GM11168 (cell line): Measurements from ENCODE around the gene DCAF12.
"Not testable (repeated sequence)": the region's sequence is repeated elsewhere in the genome, so short reads cannot be mapped to it uniquely, and the experiment has no call there.

ENCODE experiments used
- in situ Hi-C: fragments of 300-500 bp; cut with MboI; formaldehyde crosslinking; loops from one replicate; pipeline ENCODE4 v1.12.0; 2022; ENCODE audit warnings: low sequenced_read_pairs; ENCODE audit not compliant: unreplicated experiment

The DCAF12 gene

DNA sequence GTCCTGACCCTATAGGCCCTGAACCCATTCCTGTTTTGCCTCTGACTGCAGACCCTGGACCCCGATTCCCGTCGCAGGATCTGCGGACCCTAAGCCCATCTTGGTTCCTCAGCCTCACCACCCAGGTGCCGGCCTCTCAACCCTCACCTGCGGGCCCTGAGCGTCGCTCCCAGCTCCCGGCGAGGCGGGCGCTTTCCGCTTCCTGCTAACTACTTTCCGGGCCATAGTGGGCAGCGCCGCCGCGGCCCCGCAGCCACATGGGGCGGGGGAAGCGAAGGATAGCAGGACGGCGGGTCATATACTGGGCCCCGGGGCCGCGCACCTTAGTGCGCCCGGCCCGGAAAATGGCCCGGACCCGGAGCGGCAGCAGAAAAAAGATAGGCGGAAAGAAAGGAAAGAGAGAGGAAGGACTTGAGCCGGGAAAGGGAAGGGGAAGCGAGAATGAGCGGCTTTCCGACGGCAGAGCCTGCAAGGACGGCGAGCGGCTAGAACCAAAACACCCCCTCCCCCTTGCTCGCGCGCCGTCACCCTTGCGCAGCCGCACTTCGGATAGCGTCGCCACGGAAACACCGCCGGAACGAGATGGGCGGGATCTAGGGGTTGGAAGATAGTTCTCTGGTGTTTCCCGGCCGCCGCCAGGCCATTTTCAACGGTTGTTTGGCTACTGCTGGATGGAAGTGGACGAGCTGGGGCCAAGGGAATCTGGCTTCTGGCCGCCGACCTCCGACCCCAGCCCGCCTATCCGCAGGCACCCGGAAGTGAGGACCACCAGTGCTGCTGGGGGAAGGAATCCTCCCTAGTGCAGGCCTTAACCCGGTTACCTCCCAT lies at the start of gene DCAF12:
Gene DCAF12, minus strand, starts transcription at position 492 of the 828 bp plus-strand sequence. Its CDS starts 267 bp downstream, at position 225.
- in situ Hi-C loops = no loop called here

DNA sequence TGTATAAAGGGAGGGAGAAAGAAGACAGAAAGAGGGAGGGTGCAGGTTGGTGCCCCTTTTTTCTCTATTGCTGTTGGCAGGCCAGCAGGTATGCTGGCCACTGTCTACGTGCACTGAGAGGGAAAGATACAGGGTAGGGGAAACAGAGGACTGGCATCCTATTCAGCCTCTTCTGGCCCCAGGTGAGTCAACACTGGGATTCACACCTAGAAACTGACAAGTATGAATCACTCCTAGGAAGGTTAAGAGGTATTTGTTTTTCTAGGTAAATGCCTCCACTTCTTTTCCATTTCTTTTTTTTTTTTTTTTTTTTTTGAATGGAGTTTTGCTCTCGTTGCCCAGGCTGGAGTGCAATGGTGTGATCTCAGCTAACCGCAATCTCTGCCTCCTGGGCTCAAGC lies 49.6 kb upstream of the DCAF12 start:
- in situ Hi-C loops = no loop called here

DNA sequence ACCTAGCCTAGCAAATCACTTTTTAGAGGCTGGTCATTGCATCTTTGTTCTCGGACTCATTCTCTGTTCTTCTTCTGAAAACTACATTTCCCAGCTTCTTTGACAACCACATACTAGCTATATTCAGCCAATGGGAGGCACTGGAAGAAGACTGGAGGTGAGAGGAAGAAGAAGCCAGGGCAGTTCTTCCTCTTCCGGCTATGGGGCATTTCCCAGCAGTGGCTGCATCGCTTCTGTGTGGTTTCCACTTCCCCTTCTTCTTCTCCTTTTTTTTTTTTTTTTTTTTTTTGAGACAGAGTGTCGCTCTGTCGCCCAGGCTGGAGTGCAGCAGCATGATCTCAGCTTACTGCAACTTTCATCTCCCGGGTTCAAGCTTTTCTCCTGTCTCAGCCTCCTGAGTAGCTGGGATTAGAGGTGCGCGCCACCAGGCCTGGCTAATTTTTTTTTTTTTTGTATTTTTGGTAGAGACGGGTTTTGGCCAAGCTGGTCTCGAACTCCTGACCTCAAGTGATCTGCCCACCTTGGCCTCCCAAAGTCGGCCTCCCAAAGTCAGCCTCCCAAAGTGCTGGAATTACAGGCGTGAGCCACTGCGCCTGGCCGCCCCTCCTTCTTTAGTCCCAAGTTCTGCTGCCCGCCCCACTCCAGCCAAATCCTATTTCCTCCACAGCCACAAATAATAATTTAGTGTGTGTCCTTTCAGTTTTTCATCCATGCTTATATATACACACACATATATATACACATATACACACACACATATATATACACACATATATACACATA lies 45.4 kb upstream of the DCAF12 start:
- in situ Hi-C loops = no loop called here

DNA sequence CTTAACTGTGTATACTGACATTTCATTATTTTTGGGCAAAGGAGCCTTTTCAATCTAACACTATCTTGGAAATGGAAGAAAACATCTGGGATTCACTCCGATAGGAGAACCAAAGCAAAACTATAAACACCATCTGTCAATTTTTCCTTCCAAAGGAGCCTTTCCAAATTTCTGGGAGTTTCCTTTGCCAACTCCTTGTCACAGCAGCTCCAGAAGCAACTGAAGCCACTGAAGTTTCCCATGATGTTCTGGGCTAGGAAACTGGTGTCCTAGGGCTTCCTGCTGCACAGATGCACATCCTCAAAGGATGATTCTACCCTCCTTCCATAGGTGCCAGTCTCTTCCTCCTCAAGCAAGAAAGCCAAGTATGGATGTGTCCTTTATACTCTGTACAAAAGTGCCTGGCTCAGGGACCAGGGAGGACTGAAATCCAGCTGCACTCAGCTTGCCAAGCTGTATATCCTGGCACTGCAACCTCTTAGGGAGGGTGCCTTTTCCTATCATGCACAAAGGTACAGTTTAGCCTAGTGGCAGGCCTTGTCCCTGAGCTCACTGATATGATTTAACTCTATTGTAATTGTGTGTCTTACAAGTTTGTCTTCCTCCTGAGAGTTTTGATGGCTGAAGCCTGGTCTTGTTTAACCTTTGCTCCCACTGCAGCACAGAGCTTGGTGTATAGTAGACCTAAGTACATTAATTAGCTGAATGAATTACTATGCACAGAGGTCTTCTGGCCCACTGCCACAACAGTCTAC lies 43.9 kb upstream of the DCAF12 start:
- in situ Hi-C loops = no loop called here

DNA sequence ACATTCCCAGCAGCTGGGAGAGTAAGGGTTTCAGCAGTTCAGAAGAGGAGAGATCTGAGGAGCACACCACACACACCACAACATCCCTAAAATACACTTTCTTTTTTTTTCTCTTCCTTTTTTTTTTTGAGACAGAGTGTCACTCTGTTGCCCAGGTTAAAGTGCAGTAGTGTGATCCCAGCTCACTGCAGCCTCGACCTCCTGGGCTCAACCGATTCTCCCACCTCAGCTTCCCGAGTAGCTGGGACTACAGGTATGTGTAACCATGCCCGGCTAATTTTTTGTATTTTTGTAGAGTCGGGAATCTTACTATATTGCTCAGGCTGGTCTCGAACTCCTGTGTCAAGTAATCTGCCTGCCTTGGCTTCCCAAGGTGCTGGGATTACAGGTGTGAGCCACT lies 42.6 kb upstream of the DCAF12 start:
- in situ Hi-C loops = no loop called here

DNA sequence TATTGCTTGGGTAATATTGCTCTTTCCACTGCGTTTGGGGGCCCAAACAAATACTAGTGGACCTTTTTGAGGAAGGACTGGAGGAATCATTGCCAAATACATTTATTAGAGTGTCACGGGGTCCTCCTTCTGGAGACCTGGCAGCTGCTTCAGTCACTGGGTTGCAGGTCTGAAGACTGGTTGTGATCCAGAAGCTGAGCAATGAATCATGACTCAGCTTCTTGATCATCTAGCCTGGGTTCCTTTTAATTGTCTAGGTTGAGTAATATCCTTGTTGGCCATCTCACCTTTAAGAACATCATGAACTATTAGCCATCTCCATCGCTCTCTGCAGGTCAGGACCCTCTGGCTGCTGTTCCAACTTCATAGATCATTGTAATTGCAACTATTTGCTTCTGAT lies 36.9 kb upstream of the DCAF12 start:
- in situ Hi-C loops = no loop called here

DNA sequence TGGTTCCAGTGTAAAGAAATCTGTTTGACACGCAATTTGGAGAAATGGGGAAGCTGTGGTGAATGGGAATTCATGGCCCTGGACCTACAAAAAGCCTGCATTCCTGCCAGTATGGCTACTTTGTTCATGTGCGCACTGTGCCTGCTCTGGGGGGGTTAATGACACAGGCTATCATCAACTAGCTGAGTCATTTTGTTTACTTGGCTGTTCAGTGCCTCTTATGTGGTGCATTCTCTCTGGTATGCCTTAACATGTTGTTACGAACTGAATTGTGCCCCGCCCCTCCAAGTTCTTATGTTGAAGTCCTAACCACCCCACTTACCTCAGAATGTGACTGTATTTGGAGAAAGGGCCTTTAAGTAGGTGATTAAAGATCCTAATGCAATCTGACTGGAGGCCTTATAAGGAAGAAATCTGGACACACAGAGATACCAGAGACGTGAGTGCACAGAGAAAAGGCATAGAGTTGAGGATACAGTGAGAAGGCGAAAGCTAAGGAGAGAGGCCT lies 31.9 kb upstream of the DCAF12 start:
- in situ Hi-C loops = no loop called here

DNA sequence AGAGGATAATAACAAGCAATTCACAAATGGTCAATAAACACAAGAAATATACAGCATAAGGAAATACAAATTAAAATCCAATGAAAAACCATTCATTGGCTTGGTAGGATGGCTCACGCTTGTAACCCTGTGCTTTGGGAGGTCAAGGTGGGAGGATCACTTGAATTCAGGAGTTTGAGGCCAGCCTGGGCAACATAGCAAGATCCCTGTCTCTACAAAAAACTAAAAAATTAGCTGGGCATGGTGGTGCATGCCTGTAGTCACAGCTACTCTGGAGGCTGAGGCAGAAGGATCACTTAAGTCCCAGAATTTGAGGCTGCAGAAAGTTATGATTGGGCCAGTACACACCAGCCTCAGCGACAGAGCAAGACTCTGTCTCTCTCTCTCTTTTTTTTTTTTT lies 31.4 kb upstream of the DCAF12 start:
- in situ Hi-C loops = no loop called here

DNA sequence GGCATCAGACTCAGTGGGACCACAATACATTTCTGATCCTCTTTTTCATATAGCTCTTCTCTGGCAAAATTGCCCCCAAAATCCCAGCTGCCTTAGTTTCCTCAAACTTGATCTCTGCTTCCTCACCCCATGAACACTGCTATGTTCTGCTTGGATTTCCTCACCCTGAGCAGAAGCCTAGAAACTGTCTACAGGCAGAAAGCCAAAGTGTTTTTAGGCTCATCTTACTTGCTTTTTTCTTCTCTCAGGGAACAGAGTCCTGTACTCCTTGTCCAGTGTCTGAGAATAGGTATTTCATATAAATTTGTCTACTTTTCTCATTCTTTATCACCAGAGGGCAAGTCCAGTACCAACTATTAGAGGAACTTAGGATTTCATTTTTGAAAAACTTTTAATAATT lies 30.8 kb upstream of the DCAF12 start:
- in situ Hi-C loops = no loop called here

DNA sequence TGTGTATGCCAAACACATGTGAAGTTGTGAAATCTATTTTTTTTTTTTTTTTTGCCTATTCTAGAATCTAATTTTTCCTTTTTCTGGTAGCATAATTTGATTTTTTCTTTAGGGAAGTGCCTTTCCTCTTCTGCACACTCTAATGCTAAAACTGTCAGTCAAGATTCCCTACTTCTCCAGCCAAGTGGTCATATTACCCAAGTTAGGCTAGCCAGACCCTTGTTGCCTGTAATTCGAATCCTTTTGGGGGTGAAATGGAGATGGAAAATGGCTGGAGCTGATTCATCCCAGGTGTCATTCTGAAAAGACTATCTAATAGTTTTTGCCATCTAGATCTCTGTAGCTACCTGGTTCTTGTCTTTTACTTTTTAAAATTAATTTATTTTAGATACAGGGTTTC lies 27.6 kb upstream of the DCAF12 start:
- in situ Hi-C loops = no loop called here

DNA sequence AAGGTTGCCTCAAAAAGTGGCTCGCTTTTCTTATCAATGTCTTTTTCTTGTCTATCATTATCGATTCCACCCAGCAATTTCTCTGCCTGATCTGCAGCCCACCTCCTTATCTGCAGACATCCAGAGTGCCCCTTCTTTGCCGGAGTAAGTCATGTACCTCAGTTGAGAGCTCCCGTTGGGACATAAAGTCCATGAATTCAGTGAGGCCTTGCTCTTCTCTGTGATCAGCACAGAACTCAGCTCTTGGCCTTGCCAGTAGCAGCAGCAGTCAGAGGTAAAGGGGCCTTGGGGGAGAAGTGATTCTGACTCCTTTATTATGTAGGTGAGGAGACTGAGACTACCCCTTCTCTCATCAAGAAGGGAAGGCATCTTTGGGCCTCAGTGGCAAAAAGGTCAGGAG lies 24.9 kb upstream of the DCAF12 start:
- in situ Hi-C loops = no loop called here

DNA sequence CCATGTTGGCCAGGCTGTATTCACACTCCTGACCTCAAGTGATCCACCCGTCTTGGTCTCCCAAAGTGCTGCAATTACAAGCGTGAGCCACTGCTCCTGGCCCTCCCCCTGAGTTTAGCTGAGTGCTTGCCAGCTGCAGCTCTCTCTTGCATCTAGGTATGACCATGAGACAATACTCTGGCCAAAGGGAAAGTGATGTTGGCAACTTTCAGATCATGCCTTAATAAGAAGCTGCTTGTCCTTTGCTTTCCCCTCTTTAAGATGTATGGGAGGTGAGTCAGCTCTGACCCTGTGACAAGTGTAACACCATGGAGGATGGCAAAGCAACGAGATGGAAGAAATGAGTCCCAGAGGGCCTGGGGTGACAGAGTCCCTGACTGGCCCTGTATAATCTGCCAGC lies 18.7 kb upstream of the DCAF12 start:
- in situ Hi-C loops = no loop called here

DNA sequence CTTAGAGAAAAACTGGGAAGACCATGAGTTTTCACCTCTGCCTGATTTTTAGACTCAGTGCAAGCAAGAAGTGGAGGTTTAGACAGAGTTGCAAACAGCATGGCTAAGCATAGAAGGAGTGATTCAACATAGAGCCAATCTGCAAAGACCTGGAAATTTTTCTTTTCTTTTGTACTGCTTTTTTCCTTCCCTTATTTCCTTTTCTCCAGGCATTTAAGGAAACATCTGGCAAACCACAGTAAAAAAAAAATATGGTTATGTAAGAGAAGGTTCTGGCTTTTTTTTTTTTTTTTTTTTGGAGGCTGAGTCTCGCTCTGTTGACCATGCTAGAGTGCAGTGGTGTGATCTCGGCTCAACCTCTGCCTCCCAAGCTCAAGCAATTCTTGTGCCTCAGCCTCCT lies 16.6 kb upstream of the DCAF12 start:
- in situ Hi-C loops = no loop called here

DNA sequence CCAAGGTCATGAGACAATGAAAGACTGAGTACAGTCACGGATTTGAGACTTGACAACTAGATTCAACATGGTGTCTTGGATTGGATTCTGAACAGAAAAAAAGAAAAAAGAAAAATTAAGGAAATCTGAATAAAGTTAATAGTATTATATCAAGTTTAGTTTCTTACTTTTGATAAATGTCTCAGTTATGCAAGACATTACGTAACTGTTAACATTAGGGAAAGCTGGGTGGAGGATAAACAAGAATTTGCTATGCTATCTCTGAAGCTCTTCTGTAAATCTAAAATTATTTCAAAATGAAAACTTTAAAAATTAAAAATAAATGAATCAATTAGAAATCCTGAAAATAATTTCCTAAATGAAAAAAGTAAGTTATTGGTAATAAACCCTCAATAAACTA lies 14.4 kb upstream of the DCAF12 start:
- in situ Hi-C loops = no loop called here

DNA sequence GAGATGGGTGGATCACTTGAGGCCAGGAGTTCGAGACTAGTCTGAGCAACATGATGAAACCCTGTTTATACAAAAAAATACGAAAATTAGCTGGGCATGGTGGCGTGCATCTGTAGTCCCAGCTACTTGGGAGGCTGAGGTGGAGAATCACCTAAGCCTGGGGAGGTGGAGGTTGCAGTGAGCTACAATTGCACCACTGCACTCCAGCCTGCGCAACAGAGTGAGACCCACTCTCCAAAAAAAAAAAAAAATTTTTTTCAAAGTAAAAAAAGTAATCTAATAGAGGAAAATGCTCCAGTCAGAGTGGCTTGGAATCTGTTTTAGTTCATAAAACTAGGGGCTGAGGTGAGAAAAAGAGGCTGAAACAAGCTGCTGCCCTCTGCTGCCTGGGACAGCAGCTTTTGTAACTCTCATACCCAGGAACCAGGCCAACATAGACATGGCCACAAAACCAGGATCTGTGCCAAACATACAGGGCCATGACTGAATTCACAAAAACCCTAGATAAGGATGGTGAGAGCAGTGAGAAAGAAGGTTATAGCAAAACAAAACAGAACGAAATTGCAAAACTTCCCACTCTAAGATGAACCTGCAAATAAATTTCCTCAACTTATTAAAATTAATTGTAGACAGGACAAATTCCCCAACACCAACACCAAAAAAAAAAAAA lies 13.1 kb upstream of the DCAF12 start:
- in situ Hi-C loops = no loop called here

DNA sequence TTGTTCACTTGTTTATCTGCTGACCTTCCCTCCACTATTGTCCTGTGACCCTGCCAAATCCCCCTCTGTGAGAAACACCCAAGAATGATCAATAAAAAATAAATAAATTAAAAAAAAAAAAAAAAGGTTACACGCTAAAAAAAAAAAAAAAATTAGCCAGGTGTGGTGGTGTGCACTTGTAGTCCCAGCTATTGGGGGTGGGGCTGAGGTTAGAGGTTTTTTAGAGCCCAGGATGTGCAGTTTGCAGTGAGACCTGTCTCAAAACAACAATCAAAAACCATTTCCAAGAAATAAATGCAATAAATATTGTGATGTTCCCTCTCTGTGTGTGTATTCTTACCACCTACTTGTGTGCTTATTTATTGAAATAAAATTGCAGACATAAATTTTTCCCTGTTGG lies 12.1 kb upstream of the DCAF12 start:
- in situ Hi-C loops = not testable (repeated sequence)

DNA sequence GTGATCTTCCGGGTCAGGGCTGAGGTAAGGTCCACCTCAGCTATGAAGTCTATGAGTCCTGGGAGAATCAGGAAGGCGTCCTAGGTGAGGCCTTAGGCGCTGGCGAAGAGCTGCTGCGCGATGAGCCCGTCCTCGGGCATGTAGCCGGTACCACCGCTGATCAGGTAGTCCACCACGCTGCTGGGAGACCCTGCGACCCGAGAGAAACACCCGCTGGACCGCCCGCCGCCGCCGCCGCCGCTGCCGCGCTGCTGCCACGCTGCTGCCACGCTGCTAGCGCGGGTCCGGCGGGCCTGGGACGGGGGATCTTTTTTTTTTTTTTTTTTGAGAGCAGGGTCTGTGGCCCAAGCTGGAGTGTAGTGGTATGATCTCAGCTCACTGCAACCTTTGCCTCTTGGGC lies 8.0 kb upstream of the DCAF12 start:
- in situ Hi-C loops = no loop called here

DNA sequence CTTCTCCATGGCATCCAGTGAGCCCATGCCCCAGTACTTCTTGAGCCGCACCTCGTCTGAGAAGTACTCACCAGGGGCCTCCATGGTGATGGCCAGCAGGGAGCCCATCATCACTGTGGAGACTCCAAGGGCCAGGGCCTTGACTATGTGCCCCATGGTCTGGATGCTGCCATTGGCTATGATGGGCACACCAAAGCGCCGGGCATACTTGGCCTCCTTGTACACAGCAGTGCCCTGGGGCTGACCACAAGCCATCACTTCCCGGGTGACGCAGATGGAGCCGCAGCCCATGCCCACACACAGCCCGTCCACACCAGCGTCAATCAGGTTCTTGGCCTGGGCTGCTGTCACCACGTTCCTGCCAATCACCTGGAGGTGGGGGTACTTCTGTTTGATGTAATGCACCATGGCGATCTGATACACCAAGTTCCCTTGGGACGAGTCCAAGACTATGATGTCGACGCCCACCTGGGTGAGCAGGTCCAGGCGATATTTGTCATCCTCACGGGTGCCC lies 7.0 kb upstream of the DCAF12 start:
- in situ Hi-C loops = no loop called here

DNA sequence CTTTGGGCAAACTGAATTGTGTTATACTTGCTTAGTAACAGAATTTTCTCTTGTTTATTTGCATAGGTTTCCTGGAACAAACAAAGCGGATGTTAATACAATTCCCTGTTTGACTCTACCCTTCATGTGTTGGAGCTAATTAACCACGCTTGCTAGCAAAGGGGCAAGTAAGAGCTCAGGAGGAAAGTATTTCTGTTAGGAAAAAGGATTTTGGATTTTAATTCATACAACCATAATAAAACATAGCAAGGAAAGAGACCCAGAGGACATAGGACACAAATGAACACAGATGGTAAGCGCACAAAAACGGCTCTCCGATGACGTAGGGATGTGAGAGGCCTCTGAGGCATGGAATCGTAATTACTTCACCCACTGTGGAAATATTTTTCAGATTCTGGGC lies 5.1 kb upstream of the DCAF12 start:
- in situ Hi-C loops = no loop called here
